Forelimb muscle (tissue), 1 donor: ENCODE results near the gene GABRP. TPM values are rescaled to one million over a fixed set of nuclear protein-coding genes. Genes with fewer than 3 reads are reported as not detected.
"Not testable (repeated sequence)": the region's sequence is repeated elsewhere in the genome, so short reads cannot be mapped to it uniquely, and the experiment has no call there.

Source experiments
- DNase-seq: peaks from one replicate; pipeline ENCODE4 v3.0.0-alpha.2; 2013; ENCODE audit warnings: low read depth
- polyA plus RNA-seq: library from polyadenylated mRNA; unstranded; fragments of 120-200 nt; gene quantifications from one replicate; pipeline ENCODE4 v1.2.1, GENCODE V29; 2013; ENCODE audit not compliant: insufficient read length

GABRP gene
- 0.90 TPM for polyA plus RNA-seq

- no peak for DNase-seq
These were observed at the start of gene GABRP for GRCh38 chr5:170783498-170784247. Gene GABRP (plus strand): TSS chr5:170783725. CDS start chr5:170788616, 4,891 bp downstream.

- no peak for DNase-seq
These were observed 46.6 kb upstream of the GABRP start for GRCh38 chr5:170736966-170737365.

GRCh38 chr5:170737591-170737990 lies 45.9 kb upstream of the GABRP start:
- no peak for DNase-seq

- no peak for DNase-seq
These were observed 44.7 kb upstream of the GABRP start for GRCh38 chr5:170738840-170739239.

- no peak for DNase-seq
These were observed 44.1 kb upstream of the GABRP start for GRCh38 chr5:170739446-170739845.

GRCh38 chr5:170740551-170741205 lies 42.8 kb upstream of the GABRP start:
- no peak for DNase-seq

GRCh38 chr5:170741801-170742200 lies 41.7 kb upstream of the GABRP start:
- no peak for DNase-seq

GRCh38 chr5:170743876-170744212 lies 39.7 kb upstream of the GABRP start:
- DNase-seq = no peak

- DNase-seq = no peak
These were observed 37.9 kb upstream of the GABRP start for GRCh38 chr5:170745481-170746071.

- no peak for DNase-seq
These were observed 37.2 kb upstream of the GABRP start for GRCh38 chr5:170746075-170746960.

GRCh38 chr5:170746961-170747340 lies 36.6 kb upstream of the GABRP start:
- DNase-seq = no peak

- DNase-seq = no peak
These were observed 36.2 kb upstream of the GABRP start for GRCh38 chr5:170747357-170747756.

- DNase-seq = no peak
These were observed 35.7 kb upstream of the GABRP start for GRCh38 chr5:170747851-170748250.

- DNase-seq = peak; percentile 38
These were observed 34.5 kb upstream of the GABRP start for GRCh38 chr5:170748951-170749471.

GRCh38 chr5:170749911-170750431 lies 33.6 kb upstream of the GABRP start:
- DNase-seq = no peak

- no peak for DNase-seq
These were observed 32.7 kb upstream of the GABRP start for GRCh38 chr5:170750791-170751190.

GRCh38 chr5:170751631-170752030 lies 31.9 kb upstream of the GABRP start:
- DNase-seq = no peak

- DNase-seq = no peak
These were observed 31.0 kb upstream of the GABRP start for GRCh38 chr5:170752257-170753215.

- DNase-seq = no peak
These were observed 30.2 kb upstream of the GABRP start for GRCh38 chr5:170753311-170753710.

GRCh38 chr5:170754508-170754907 lies 29.0 kb upstream of the GABRP start:
- DNase-seq = not testable (repeated sequence)
